Tibial nerve (tissue), 4 donors: Measurements from ENCODE around the gene RBFOX1. TPM values are rescaled to one million over a fixed set of nuclear protein-coding genes. Genes with fewer than 3 reads are reported as not detected.

Source experiments
- DNase-seq, 2 donors: peaks; one replicate each; pipeline ENCODE4 v3.0.0-alpha.2; 2019; ENCODE audit warnings: low spot score in 2 of 2
- H3K27ac ChIP-seq, 4 donors: fragments of 200-600 bp; sonication (generic) in 3 of 4; one replicate each; pipeline ENCODE4 v1.5.1; 2017 to 2019; ENCODE audit warnings: mild to moderate bottlenecking in 1 of 4
- H3K27me3 ChIP-seq, 2 donors: fragments of 200-600 bp; sonication (generic) in 1 of 2; one replicate each; pipeline versions ENCODE4 v1.5.1 to v1.6.0; 2017 to 2019
- H3K36me3 ChIP-seq, 3 donors: fragments of 200-600 bp; sonication (generic); one replicate each; pipeline ENCODE4 v1.5.1; 2018 to 2019
- H3K4me1 ChIP-seq, 4 donors: fragments of 200-600 bp; sonication (generic) in 3 of 4; one replicate each; pipeline ENCODE4 v1.5.1; 2017 to 2019
- H3K4me3 ChIP-seq, 4 donors: fragments of 200-600 bp; sonication (generic) in 3 of 4; one replicate each; pipeline ENCODE4 v1.5.1; 2017 to 2019; ENCODE audit warnings: mild to moderate bottlenecking in 1 of 4, moderate library complexity in 1 of 4
- H3K9me3 ChIP-seq, 4 donors: fragments of 200-600 bp; sonication (generic) in 3 of 4; one replicate each; pipeline ENCODE4 v1.5.1; 2017 to 2019
- EP300 ChIP-seq, 2 donors: sonication (generic); formaldehyde crosslinking; IDR thresholded peaks; one replicate each; pipeline ENCODE4 v1.6.1; 2017; ENCODE audit warnings: antibody characterized with exemption in 2 of 2, mild to moderate bottlenecking in 1 of 2
- POLR2A ChIP-seq, 2 donors: fragments of 450-650 bp; IDR thresholded peaks; one replicate each; pipeline ENCODE4 v1.6.1; 2017; ENCODE audit warnings: antibody characterized with exemption in 2 of 2, mild to moderate bottlenecking in 2 of 2, moderate library complexity in 2 of 2
- WGBS, 2 donors: methylation state at CpG; one replicate each; pipeline ENCODE4 v1.1.5; 2018; 5-methylcytosine and 5-hydroxymethylcytosine counted together
- total RNA-seq, 4 donors: library from RNA; depleted of rRNA; stranded (reverse); fragments of >200 nt; gene quantifications; one replicate each; pipeline ENCODE4 v1.1.0, GENCODE V29; 2016
- TF ChIP-seq, protein P1 (sequence below), 5 experiments: fragments of 200-600 bp in 3 of 5; fragments of 450-650 bp in 2 of 5; sonication (generic) in 3 of 5; IDR thresholded peaks; one replicate each; pipeline ENCODE4 v1.5.1; 2016 to 2019; ENCODE audit warnings: antibody characterized with exemption in 5 of 5, mild to moderate bottlenecking in 3 of 5, moderate library complexity in 2 of 5

RBFOX1 gene
- total RNA-seq, 4 donors from 2014 or later = 0.22 to 2.1 (median 1.3) TPM; not detected in 1

DNA sequence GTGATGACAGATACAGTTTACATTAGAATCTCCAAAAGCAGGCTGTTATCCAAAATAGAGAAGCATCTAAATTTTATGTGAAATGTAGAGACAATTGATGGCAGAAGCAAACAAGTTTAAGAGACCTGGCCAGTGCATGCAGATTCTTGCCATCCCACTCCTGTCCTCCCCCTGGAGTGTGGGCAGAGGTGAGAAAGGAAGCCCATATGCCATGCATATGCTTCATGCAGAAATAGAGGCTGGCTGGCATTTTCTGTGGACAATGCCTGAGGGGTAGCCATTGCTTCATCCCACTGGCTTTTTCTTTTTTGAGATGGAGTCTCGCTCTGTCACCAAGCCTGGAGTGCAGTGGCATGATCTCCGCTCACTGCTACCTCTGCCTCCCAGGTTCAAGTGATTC is 382.1 kb downstream of the RBFOX1 start:
- no peak for DNase-seq
- no peak overlapping the region for H3K4me3 ChIP-seq
- no peaks in the 10 kb centered on the region for H3K36me3 ChIP-seq
- H3K27ac ChIP-seq = no peak overlapping the region
- 92% methylated on average over 2 of the region's 2 CpGs for WGBS, 2 donors
- no peaks in the 10 kb centered on the region for H3K9me3 ChIP-seq
- H3K4me1 ChIP-seq = no peaks in the 10 kb centered on the region
- H3K27me3 ChIP-seq = no peaks in the 10 kb centered on the region
- no peak for TF ChIP-seq EP300 (IDR thresholded peaks at IDR 0.05)
- TF ChIP-seq, protein P1, sequence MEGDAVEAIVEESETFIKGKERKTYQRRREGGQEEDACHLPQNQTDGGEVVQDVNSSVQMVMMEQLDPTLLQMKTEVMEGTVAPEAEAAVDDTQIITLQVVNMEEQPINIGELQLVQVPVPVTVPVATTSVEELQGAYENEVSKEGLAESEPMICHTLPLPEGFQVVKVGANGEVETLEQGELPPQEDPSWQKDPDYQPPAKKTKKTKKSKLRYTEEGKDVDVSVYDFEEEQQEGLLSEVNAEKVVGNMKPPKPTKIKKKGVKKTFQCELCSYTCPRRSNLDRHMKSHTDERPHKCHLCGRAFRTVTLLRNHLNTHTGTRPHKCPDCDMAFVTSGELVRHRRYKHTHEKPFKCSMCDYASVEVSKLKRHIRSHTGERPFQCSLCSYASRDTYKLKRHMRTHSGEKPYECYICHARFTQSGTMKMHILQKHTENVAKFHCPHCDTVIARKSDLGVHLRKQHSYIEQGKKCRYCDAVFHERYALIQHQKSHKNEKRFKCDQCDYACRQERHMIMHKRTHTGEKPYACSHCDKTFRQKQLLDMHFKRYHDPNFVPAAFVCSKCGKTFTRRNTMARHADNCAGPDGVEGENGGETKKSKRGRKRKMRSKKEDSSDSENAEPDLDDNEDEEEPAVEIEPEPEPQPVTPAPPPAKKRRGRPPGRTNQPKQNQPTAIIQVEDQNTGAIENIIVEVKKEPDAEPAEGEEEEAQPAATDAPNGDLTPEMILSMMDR (IDR thresholded peaks at IDR 0.05) = no peak
- no peak for TF ChIP-seq POLR2A (IDR thresholded peaks at IDR 0.05)

DNA sequence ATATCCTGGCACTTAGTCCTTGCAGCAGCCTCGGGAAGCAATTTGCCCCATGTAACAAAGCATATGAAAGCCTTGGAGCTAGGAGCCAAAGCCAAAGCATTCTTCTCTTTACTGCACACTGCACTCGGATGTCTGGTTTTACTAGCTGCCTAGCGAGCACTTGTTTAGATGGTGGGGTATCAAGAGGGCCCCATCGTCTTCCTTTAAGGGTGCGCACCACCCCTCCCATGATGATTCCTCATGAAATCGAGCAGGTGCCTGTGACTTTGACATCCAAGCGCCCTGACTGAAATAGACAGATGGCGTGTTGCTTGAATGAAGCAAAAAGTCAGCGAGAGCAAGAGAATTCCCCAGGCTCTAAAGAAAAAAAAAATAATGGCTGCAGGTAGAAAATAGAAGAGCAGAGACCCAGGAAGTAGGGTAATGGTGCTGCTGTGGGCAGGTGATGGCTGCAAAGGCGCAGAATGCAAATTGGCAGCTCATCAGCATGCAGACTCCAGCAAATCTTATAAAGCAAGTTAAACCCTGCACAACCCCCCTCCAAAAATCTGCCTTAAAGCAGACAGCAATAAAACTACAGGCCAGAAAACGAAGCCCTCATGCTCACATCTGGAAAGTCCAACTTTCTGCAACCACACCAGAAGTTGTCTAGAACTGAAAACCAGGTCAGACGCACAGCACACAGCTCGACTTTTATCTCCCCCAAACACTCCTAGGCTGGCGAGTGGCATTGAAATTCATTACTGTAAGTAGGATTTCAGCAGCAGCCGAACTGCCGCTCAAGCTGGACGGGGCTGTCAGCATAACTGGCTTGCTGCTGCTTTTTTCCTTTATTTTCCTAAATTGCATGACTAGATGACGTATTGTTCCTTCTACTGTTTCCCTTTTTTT is 384.3 kb downstream of the RBFOX1 start:
- H3K4me1 ChIP-seq = no peaks in the 10 kb centered on the region
- H3K4me3 ChIP-seq = no peak overlapping the region
- TF ChIP-seq POLR2A (IDR thresholded peaks at IDR 0.05) (no peak), EP300 (IDR thresholded peaks at IDR 0.05) (no peak)
- TF ChIP-seq, protein P1 (IDR thresholded peaks at IDR 0.05) = no peak
- no peak for DNase-seq
- H3K9me3 ChIP-seq = no peaks in the 10 kb centered on the region
- WGBS, 2 donors = 34 to 35% methylated on average over 18 of the region's 18 CpGs
- no peaks in the 10 kb centered on the region for H3K27me3 ChIP-seq
- no peaks in the 10 kb centered on the region for H3K36me3 ChIP-seq
- H3K27ac ChIP-seq = no peak overlapping the region

DNA sequence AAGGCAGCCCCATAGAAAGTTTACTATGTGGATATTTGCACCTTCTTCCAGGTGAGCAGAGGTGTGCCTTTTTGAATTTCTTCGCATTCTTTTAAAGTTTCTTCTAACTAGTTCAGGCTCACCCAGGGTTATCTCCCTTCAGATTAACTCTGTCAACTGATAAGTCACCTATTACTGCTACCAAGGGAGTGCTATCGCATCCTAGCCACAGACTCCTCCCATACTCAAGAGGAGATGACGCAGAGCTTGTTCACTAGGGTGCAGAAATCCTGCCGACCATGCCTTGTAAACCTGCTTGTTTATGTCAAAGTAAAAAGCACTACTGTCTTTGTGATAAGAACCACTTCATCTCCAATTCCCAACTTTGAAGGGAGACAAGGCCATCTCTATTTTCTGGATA is 390.1 kb downstream of the RBFOX1 start:
- no peak overlapping the region for H3K4me3 ChIP-seq
- no peaks in the 10 kb centered on the region for H3K4me1 ChIP-seq
- no peaks in the 10 kb centered on the region for H3K9me3 ChIP-seq
- H3K36me3 ChIP-seq = no peaks in the 10 kb centered on the region
- TF ChIP-seq, protein P1 (IDR thresholded peaks at IDR 0.05) = no peak
- TF ChIP-seq POLR2A (IDR thresholded peaks at IDR 0.05) (no peak), EP300 (IDR thresholded peaks at IDR 0.05) (no peak)
- H3K27me3 ChIP-seq = no peaks in the 10 kb centered on the region
- 72 to 78% methylated on average over 4 of the region's 4 CpGs for WGBS, 2 donors
- no peak overlapping the region for H3K27ac ChIP-seq
- no peak for DNase-seq

DNA sequence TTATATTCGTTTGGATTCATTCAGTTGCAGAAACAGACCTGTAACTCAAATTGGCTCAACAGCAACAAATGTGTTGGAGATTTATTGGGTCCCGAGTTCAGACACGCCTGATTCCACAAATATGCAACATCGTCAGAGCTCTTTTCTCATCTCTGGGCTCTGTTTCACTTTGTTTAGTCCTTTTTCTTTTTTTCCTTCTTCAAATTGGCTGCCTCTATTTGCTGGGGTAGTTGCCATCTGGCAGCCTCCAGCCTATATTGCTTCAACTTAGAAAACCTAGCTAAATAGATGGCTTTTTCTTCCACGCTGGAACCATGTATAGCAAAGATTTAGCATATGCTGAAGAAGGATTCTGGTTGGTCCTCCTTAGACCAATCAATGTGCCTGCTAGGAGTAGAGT is 398.5 kb downstream of the RBFOX1 start:
- Histone ChIP-seq H3K9me3 (no peaks in the 10 kb centered on the region), H3K27ac (no peak overlapping the region), H3K27me3 (no peaks in the 10 kb centered on the region), H3K4me3 (no peak overlapping the region), H3K36me3 (no peaks in the 10 kb centered on the region), H3K4me1 (no peaks in the 10 kb centered on the region)
- DNase-seq = no peak
- TF ChIP-seq EP300 (IDR thresholded peaks at IDR 0.05) (no peak), POLR2A (IDR thresholded peaks at IDR 0.05) (no peak)
- TF ChIP-seq, protein P1 (IDR thresholded peaks at IDR 0.05) = no peak
- WGBS, 2 donors = 65 to 66% methylated on average over 5 of the region's 5 CpGs

DNA sequence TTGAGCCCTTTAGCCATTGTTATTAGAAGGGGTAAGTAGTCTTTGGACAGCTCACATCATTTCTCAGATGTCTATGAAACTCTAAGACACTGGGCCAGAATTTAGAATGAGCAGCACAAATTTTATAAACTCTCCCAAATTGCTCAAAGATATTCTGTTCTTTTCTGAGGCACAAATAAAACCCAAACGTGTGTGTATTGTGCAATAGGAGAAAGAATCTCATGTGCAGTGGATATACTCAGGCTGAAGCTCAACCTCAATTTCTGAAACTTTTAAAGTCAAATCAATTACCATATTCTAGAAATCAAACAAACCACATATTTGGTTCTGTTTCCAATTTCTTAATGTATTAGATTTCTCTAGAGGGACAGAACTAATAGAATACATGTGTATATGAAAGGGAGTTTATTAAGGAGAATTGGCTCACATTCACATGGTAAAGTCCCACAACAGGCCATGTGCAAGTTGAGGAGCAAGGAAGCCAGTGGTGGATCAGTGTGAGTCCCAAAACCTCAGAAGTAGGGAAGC is 403.6 kb downstream of the RBFOX1 start:
- TF ChIP-seq, protein P1 (IDR thresholded peaks at IDR 0.05) = no peak
- TF ChIP-seq POLR2A (IDR thresholded peaks at IDR 0.05) = no peak
- no peak for TF ChIP-seq EP300 (IDR thresholded peaks at IDR 0.05)
- Histone ChIP-seq H3K4me3 (no peak overlapping the region), H3K4me1 (no peaks in the 10 kb centered on the region), H3K27me3 (no peaks in the 10 kb centered on the region), H3K36me3 (no peaks in the 10 kb centered on the region), H3K9me3 (no peaks in the 10 kb centered on the region), H3K27ac (no peak overlapping the region)
- no peak for DNase-seq
- WGBS, 2 donors = 0% methylated on average over 1 of the region's 1 CpG
